NOMO-1 (cell line): ENCODE results near the gene CAPN12.
"Not testable (repeated sequence)": the region's sequence is repeated elsewhere in the genome, so short reads cannot be mapped to it uniquely, and the experiment has no call there.

ENCODE experiments used
- DNase-seq, 2 experiments: peaks; one replicate each; lab custom pipeline; 2025; ENCODE audit not compliant: unreplicated experiment in 2 of 2; lab: John Stamatoyannopoulos, UW

The CAPN12 gene

GRCh38 chr19:38770949-38771275 is 26.6 kb upstream of the CAPN12 start:
- not testable (repeated sequence) for DNase-seq

GRCh38 chr19:38770228-38770948 is 26.1 kb upstream of the CAPN12 start:
- DNase-seq: not testable (repeated sequence)

DNA sequence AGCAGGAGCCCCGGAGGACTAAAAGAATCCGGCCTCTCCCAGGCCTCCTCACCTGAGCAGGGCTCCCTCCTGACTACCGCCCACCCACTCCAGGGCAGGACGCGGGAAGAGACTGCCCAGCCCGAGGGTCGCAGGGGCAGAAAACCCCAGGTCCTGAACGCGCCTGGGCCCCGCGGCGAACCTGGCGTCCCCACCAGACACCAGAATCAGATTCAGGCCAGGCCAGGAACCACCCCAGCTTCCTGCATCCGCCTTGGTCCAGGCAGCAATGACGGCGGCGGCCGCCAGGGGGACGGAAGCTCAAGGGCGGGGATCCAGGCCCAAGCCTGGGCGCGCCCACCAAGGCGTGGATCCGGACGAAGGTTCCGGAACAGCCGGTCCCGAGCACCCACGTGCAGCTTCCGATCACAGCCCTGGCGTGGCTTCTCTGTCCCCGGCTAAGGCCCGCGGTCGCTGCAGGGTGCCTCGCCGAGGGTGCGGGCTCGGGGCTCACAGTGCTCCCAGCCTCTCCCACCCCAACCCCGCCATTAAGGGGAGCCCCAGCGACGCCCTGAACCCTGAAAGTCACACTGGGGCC is 25.4 kb upstream of the CAPN12 start:
- peak; percentile 53 to 59 for DNase-seq

- no peak for DNase-seq
Measured at GRCh38 chr19:38766276-38767047, 22.2 kb upstream of the CAPN12 start.

DNA sequence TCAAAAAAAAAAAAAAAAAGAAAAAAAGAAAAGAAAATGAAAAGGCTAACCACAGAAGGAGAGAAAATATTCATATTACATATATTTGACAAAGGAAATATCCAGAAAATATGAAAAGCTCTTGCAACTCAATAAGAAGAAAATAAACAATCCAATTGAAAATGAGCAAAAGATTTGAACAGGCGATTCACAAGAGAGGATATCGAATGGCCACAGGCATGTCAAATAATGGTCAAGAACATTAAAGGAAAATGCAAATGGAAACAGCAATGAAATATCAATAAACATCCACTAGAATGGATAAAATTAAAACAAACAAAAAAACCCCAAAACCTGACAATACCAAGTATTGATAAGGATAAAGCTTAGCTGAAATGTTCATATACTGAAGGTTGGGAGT is 20.9 kb upstream of the CAPN12 start:
- no peak for DNase-seq

DNA sequence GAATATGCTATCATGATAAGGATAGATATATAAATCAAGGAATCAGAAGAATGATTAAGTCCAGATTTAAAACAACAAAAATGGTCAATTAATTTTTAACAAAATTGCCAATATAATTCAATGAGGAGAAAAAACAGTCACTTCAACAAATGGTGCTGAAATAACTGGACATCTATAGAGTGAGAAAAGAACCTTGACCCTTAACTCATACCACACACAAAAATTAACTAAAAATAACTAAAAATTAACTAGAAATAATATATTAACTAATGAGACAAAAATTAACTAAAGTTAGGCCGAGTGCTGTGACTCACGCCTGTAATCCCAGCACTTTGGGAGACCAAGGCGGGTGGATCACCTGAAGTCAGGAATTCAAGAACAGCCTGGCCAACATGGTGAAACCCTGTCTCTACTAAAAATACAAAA is 19.5 kb upstream of the CAPN12 start:
- no peak for DNase-seq

- not testable (repeated sequence) for DNase-seq
Measured at GRCh38 chr19:38761884-38762389, 17.7 kb upstream of the CAPN12 start.

DNA sequence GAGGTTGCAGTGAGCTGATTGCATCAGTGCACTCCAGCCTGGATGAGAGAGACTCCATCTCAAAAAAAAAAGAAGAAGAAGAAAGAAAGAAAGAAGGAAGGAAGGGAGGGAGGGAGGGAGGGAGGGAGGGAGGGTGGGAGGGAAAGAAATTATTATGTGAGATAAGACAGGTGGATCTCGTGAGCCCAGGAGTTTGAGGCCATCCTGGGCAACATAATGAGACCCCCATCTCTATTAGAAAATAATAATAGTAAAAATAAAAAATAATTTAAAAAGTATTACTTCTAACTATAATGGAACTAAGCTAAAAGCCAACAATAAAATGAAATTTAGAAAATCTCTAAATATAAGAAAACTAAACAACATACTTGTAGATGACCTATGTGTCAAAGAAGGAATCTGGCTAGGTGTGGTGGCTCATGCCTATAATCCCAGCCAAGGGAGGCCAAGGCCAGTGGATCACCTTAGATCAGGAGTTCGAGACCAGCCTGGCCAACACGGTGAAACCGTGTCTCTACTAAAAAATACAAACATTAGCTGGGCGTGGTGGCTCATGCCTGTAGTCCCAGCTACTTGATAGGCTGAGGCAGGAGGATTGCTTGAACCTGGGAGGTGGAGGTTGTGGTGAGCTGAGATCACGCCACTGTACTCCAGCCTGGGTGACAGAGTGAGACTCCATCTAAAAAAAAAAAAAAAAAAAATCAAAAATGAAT is 16.7 kb upstream of the CAPN12 start:
- DNase-seq: not testable (repeated sequence)

DNA sequence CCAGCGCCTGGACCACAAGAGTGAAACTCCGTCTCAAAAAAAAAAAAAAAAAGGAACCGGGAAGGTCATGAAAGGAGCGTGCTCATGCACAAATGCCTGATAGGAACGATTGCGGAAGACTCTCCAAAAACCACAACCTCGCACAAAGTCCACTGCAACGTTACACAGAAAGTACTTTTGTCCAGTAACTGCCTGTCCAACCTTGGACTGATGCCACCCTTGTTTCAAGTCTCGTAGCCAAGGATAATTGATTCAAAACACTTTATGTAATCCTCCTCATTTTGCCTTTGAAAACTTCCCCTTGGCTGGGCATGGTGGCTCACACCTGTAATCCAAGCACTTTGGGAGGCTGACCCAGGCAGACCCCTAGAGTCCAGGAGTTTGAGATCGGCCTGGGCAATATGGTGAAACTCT is 15.3 kb upstream of the CAPN12 start:
- peak; percentile 5 to 20 for DNase-seq

GRCh38 chr19:38754196-38754595 is 9.9 kb upstream of the CAPN12 start:
- DNase-seq: not testable (repeated sequence)

- not testable (repeated sequence) for DNase-seq
Measured at GRCh38 chr19:38753783-38754182, 9.5 kb upstream of the CAPN12 start.

GRCh38 chr19:38745316-38745715 is 1.0 kb upstream of the CAPN12 start:
- no peak for DNase-seq

GRCh38 chr19:38744874-38745273 is 600 bp upstream of the CAPN12 start:
- DNase-seq: no peak

DNA sequence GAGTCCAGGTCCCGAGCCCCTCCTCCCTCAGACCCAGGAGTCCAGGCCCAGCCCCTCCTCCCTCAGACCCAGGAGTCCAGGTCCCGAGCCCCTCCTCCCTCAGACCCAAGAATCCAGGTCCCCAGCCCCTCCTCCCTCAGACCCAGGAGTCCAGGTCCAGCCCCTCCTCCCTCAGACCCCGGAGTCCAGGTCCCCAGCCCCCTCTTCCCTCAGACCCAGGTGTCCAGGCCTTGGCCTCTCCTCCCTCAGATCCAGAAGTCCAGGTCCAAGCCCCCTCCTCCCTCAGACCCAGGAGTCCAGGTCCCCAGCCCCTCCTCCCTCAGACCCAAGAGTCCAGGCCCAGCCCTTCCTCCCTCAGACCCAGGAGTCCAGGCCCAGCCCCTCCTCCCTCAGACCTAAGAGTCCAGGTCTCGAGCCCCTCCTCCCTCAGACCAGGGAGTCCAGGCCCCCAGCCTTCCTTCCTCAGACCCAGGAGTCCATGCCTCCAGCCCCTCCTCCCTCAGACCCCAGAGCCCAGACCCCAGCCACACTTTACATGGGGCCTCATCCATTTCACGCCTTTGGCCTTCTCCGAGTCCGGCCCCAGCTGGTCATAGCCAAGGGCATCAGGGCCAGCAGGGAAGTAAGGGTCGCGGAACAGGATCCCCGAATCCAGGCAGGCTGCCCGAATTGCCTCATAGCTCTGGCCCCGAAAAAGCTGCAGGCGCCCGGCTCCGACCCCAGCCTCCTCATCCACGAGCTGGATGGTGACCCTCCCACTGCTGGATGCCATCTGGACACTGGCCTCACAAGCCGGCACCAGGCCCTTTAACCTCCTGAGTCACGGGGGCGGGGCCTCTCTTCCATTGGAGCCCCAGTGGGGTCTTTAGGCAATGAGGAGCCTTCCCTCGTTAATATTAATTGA is 628 bp downstream of the CAPN12 start:
- DNase-seq: no peak

DNA sequence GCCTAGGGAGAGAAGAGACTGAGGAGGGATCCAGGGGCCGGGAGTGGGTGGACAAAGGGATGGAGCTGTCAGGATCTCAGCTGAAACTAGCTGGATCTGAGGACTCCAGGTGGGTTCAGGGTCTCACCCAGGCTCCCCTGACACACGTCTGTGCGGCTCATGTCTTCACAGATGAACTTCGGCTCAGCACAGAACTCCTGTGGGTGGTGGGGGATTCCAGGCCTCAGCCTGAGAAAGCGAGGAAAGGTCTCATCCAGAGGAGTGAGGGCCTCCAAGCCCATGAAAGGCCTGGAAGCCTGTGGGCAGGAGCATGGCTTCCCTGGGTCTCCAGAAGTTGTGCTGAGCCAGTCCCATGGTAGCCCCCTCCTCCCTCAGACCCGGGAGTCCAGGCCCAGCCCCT is 1.4 kb downstream of the CAPN12 start:
- DNase-seq: no peak

GRCh38 chr19:38742296-38742695 is 2.0 kb downstream of the CAPN12 start:
- no peak for DNase-seq

DNA sequence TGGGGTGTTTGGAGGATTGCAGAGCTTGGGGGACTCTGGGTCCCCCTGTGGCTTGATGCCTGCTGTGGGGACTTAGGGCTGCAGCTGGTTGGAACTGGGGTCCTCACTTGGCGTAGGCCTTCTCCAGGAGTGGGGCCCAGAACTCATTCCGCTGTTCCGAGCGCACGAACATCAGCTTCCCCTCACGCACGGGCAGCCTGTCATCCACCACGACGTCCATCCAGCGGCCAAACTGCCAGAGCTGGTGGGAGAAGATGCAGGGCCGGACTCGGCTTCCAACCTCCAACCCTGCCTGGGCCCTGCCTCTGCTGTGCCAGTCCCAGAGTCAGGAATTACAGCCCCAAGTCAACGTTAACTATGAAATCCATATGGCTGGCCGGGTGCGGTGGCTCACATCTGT is 2.6 kb downstream of the CAPN12 start:
- no peak for DNase-seq

DNA sequence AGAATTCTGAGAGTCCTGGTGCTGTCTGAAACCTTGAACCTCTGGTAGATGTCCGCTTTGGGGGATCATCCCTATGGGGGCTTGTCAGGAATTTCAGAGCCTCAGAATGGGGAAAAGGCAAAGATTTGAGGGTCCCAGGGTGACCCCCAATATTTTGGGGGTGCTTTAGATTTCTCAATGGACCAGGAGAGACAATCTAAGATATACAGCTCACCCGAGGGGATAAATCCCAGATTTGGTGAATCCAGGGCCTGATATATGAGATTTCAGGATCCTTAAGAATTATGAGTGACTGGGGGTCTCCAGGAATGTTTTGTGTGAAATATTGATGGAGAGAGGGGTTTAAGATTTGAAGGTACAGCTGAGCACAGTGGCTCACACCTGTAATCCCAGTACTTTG is 3.3 kb downstream of the CAPN12 start:
- DNase-seq: no peak

GRCh38 chr19:38740257-38740592 is 4.0 kb downstream of the CAPN12 start:
- no peak for DNase-seq
